Colonic mucosa (tissue), 4 donors: Measurements from ENCODE around the gene ATP4A. TPM values are rescaled to one million over a fixed set of nuclear protein-coding genes. Genes with fewer than 3 reads are reported as not detected.
A peak's percentile ranks its signal among the peaks of the same experiment; 100 is the strongest.

ENCODE experiments used
- DNase-seq: peaks from one replicate; pipeline ENCODE4 v3.0.0-alpha.2; 2020
- H3K27ac ChIP-seq: fragments of 200-600 bp; one replicate; pipeline ENCODE4 v1.8.0; 2021
- H3K27me3 ChIP-seq: fragments of 200-600 bp; one replicate; pipeline ENCODE4 v1.8.0; 2021
- H3K36me3 ChIP-seq: fragments of 200-600 bp; one replicate; pipeline ENCODE4 v1.8.0; 2021
- H3K4me1 ChIP-seq: fragments of 200-600 bp; one replicate; pipeline ENCODE4 v1.8.0; 2021; ENCODE audit warnings: mild to moderate bottlenecking
- H3K4me3 ChIP-seq: fragments of 200-600 bp; one replicate; pipeline ENCODE4 v1.8.0; 2021
- H3K9ac ChIP-seq, 2 donors: one replicate each; pipeline ENCODE4 v1.7.0; 2013; ENCODE audit warnings: control low read depth in 2 of 2, low read depth in 2 of 2, low read length in 2 of 2
- H3K9me3 ChIP-seq: fragments of 200-600 bp; one replicate; pipeline ENCODE4 v1.8.0; 2021
- CTCF ChIP-seq: fragments of 200-600 bp; IDR thresholded peaks from one replicate; pipeline ENCODE4 v1.8.0; 2022; ENCODE audit warnings: antibody characterized with exemption, mild to moderate bottlenecking
- intact Hi-C: fragments of 100-400 bp; cut with DNase I; formaldehyde crosslinking; loops from one replicate; pipeline ENCODE4 v1.14.1; 2022
- total RNA-seq, 2 donors: library from RNA; stranded (reverse); fragmentation: NEBNext Ultra II Directional in 1 of 2; extraction: Animal tissue kit (Norgen Biotek cat#: 25700) in 1 of 2; gene quantifications; one replicate each; pipeline ENCODE4 v1.2.1, GENCODE V29; 2021
- donor health status: healthy.
- donor health status: DM: no; HTN: no; CAD: no.
- donor health status: DM: no; HTN: no; CAD: no.

Gene ATP4A
- total RNA-seq, 2 donors from 2014 or later, result not detected

- Histone ChIP-seq H3K4me1 (peaks cover 9% of the 10 kb centered on the region), H3K27ac (no peak overlapping the region)
- intact Hi-C loops, result loop anchor here (5.0 kb wide), 1 partner anchor 162 kb away; no protein-coding TSS in a partner anchor
These were observed 13.5 kb downstream of the ATP4A start for GRCh38 chr19:35549879-35550523.

GRCh38 chr19:35549174-35549788, 14.2 kb downstream of the ATP4A start:
- intact Hi-C loops, result loop anchor here (5.0 kb wide), 1 partner anchor 163 kb away; no protein-coding TSS in a partner anchor
- Histone ChIP-seq H3K36me3 (no peaks in the 10 kb centered on the region), H3K9ac (no peak overlapping the region), H3K4me1 (peaks cover 9% of the 10 kb centered on the region), H3K4me3 (no peak overlapping the region), H3K9me3 (no peaks in the 10 kb centered on the region), H3K27ac (no peak overlapping the region), H3K27me3 (no peaks in the 10 kb centered on the region)
- DNase-seq, result peak; percentile 68
- peak; percentile 64 for TF ChIP-seq CTCF

More at GRCh38 chr19:35549879-35550523, 13.5 kb downstream of the ATP4A start:
- Histone ChIP-seq H3K9ac (no peak overlapping the region), H3K9me3 (no peaks in the 10 kb centered on the region), H3K27me3 (no peaks in the 10 kb centered on the region), H3K36me3 (no peaks in the 10 kb centered on the region), H3K4me3 (no peak overlapping the region)
- no peak for DNase-seq
- no peak for TF ChIP-seq CTCF

DNA sequence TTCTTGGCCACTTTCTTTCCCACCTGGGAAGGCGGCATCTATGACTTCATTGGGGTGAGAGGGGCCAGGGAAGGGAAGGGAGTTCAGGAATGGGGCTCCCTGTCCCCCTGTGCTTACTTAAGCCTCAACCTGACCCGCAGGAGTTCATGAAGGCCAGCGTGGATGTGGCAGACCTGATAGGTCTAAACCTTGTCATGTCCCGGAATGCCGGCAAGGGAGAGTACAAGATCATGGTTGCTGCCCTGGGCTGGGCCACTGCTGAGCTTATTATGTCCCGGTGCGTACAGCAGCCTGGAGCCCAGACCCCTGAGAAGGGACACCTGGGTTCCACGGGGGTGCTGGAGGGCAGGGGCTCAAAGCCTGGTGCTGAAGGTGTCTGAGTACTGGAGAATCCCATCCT, 16.9 kb downstream of the ATP4A start:
- H3K27me3 ChIP-seq, result no peaks in the 10 kb centered on the region
- TF ChIP-seq CTCF, result no peak
- H3K36me3 ChIP-seq, result no peaks in the 10 kb centered on the region
- H3K27ac ChIP-seq, result no peak overlapping the region
- intact Hi-C loops, result loop anchor here (5.0 kb wide), 1 partner anchor 166 kb away; no protein-coding TSS in a partner anchor
- H3K9ac ChIP-seq, result peak overlapping the region; percentile 62 to 79
- no peaks in the 10 kb centered on the region for H3K9me3 ChIP-seq
- DNase-seq, result no peak
- peak overlapping the region; percentile 88 for H3K4me3 ChIP-seq
- peaks cover 9% of the 10 kb centered on the region for H3K4me1 ChIP-seq

GRCh38 chr19:35545855-35546381, 17.5 kb downstream of the ATP4A start:
- DNase-seq, result peak; percentile 48
- H3K4me3 ChIP-seq, result peak overlapping the region; percentile 88
- no peaks in the 10 kb centered on the region for H3K27me3 ChIP-seq
- H3K9me3 ChIP-seq, result no peaks in the 10 kb centered on the region
- no peak for TF ChIP-seq CTCF
- intact Hi-C loops, result loop anchor here (5.0 kb wide), 1 partner anchor 166 kb away; no protein-coding TSS in a partner anchor
- no peaks in the 10 kb centered on the region for H3K36me3 ChIP-seq
- H3K4me1 ChIP-seq, result peaks cover 9% of the 10 kb centered on the region
- peak overlapping the region; percentile 41 for H3K27ac ChIP-seq
- H3K9ac ChIP-seq, result peak overlapping the region; percentile 62 to 79

DNA sequence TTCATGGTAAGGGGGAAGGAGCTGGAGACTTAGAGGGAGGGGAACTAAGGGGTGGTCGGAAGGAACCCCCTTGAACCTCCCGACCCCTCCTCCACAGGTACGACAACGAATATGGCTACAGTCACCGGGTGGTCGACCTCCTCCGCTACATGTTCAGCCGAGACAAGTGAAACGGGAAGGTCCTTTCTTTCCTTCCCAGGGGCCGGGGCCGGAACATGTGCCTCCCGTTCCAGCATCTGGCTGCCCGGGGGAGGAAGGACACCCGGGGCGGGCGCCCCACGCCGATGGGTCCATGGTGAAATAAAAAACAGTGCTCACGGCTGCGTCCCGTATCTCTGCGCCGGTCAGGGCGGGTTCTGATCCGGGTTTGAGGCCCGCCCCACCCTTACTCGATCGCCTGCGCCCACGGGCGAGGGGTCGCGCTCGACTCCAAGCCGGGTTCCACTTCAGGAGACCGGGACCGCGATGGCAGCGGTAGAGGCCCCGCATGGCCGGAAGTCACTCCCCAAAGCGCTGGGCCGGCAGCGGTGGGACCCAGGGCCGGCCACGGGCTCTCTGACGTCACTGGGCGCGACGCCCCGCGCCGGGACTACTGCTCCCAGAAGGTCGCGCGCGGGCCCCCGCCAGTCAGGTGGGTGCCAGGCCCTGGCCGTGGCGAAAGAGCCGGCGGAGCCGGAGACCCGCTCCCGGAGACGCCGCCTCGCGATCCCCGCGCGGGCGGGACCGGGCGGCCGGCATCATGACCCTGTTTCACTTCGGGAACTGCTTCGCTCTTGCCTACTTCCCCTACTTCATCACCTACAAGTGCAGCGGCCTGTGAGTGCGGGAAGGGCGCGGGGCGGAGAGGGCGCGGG, 18.2 kb downstream of the ATP4A start, which contains the start of gene TMEM147:
Gene TMEM147, plus strand, starts transcription at position 626 of the 854 bp plus-strand sequence. Its CDS starts 114 bp downstream, at position 740.
- Histone ChIP-seq H3K27ac (peak within 1 kb of the TSS; percentile 41), H3K4me1 (peaks cover 9% of the 10 kb centered on the region), H3K4me3 (peak within 1 kb of the TSS; percentile 88), H3K27me3 (no peaks in the 10 kb centered on the region), H3K36me3 (no peaks in the 10 kb centered on the region), H3K9me3 (no peaks in the 10 kb centered on the region), H3K9ac (peak within 1 kb of the TSS; percentile 62 to 79)
- intact Hi-C loops, result loop anchor here (5.0 kb wide), 1 partner anchor 167 kb away; no protein-coding TSS in a partner anchor
- TF ChIP-seq CTCF, result no peak
- peak; percentile 92 for DNase-seq
